ENCODE data around the gene RIT2. TPM values are rescaled to one million over a fixed set of nuclear protein-coding genes. Genes with fewer than 3 reads are reported as not detected.

RIT2 gene
- total RNA-seq, 1 experiment from 2014 or later = 1.5 TPM

GRCh38 chr18:43081396-43081795 is 34.1 kb downstream of the RIT2 start:
- Mint-ChIP-seq H3K4me3 (no peak overlapping the region), H3K9me3 (peaks cover 22% of the 10 kb centered on the region), H3K4me1 (peaks cover 49% of the 10 kb centered on the region), H3K27me3 (ENCODE audit: low read depth) (no peaks in the 10 kb centered on the region), H3K27ac (no peak overlapping the region; the same call in 1 of the 2 replicates), H3K36me3 (no peaks in the 10 kb centered on the region; the same call in 1 of the 2 replicates)
- ATAC-seq (no peak), DNase-seq (ENCODE audit: low spot score) (no peak)
- ChIA-PET POLR2A (no interaction called here), CTCF (no interaction called here)
- TF ChIP-seq JAZF1 (CRISPR knock-in tag; IDR thresholded peaks at IDR 0.05) (no peak), SMAD4 (CRISPR knock-in tag; IDR thresholded peaks at IDR 0.05) (no peak), FOXJ3 (CRISPR knock-in tag; IDR thresholded peaks at IDR 0.05; ENCODE audit: borderline replicate concordance) (no peak), ESRRA (CRISPR knock-in tag; IDR thresholded peaks at IDR 0.05; ENCODE audit: borderline replicate concordance) (no peak), GRHL2 (CRISPR knock-in tag; IDR thresholded peaks at IDR 0.05; ENCODE audit: insufficient replicate concordance, severe bottlenecking) (no peak), ATF6 (CRISPR knock-in tag; IDR thresholded peaks at IDR 0.05) (no peak), NR2C2 (CRISPR knock-in tag; IDR thresholded peaks at IDR 0.05) (no peak), NFATC4 (CRISPR knock-in tag; IDR thresholded peaks at IDR 0.05) (no peak), STAT6 (CRISPR knock-in tag; conservative IDR thresholded peaks at IDR 0.05; ENCODE audit: low read depth) (no peak), RORB (CRISPR knock-in tag; IDR thresholded peaks at IDR 0.05) (no peak), CREM (CRISPR knock-in tag; IDR thresholded peaks at IDR 0.05) (no peak), AR (CRISPR knock-in tag; IDR thresholded peaks at IDR 0.05) (no peak)
- TF ChIP-seq, protein P1, sequence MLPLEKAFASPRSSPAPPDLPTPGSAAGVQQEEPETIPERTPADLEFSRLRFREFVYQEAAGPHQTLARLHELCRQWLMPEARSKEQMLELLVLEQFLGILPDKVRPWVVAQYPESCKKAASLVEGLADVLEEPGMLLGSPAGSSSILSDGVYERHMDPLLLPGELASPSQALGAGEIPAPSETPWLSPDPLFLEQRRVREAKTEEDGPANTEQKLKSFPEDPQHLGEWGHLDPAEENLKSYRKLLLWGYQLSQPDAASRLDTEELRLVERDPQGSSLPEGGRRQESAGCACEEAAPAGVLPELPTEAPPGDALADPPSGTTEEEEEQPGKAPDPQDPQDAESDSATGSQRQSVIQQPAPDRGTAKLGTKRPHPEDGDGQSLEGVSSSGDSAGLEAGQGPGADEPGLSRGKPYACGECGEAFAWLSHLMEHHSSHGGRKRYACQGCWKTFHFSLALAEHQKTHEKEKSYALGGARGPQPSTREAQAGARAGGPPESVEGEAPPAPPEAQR (CRISPR knock-in tag; IDR thresholded peaks at IDR 0.05) = no peak

GRCh38 chr18:43080671-43081070 is 34.8 kb downstream of the RIT2 start:
- no peak overlapping the region for H3K4me3 Mint-ChIP-seq
- ATAC-seq (no peak), DNase-seq (ENCODE audit: low spot score) (no peak)
- peaks cover 15% of the 10 kb centered on the region for H3K9me3 Mint-ChIP-seq
- POLR2A ChIA-PET = no interaction called here
- CTCF ChIA-PET = no interaction called here
- no peak overlapping the region; the same call in 1 of the 2 replicates for H3K27ac Mint-ChIP-seq
- H3K27me3 Mint-ChIP-seq (ENCODE audit: low read depth) = no peaks in the 10 kb centered on the region
- peaks cover 43% of the 10 kb centered on the region for H3K4me1 Mint-ChIP-seq
- H3K36me3 Mint-ChIP-seq = no peaks in the 10 kb centered on the region; the same call in 1 of the 2 replicates
- no peak for TF ChIP-seq SOX15 (CRISPR knock-in tag; IDR thresholded peaks at IDR 0.05)
- no peak for TF ChIP-seq TP53 (CRISPR knock-in tag; IDR thresholded peaks at IDR 0.05)
- TF ChIP-seq FOXP1 (CRISPR knock-in tag; IDR thresholded peaks at IDR 0.05; ENCODE audit: borderline replicate concordance) = no peak
- no peak for TF ChIP-seq CREM (CRISPR knock-in tag; IDR thresholded peaks at IDR 0.05)
- TF ChIP-seq ZNF671 (CRISPR knock-in tag; IDR thresholded peaks at IDR 0.05) = no peak
- TF ChIP-seq MYBL2 (CRISPR knock-in tag; IDR thresholded peaks at IDR 0.05) = no peak
- TF ChIP-seq, protein P2, sequence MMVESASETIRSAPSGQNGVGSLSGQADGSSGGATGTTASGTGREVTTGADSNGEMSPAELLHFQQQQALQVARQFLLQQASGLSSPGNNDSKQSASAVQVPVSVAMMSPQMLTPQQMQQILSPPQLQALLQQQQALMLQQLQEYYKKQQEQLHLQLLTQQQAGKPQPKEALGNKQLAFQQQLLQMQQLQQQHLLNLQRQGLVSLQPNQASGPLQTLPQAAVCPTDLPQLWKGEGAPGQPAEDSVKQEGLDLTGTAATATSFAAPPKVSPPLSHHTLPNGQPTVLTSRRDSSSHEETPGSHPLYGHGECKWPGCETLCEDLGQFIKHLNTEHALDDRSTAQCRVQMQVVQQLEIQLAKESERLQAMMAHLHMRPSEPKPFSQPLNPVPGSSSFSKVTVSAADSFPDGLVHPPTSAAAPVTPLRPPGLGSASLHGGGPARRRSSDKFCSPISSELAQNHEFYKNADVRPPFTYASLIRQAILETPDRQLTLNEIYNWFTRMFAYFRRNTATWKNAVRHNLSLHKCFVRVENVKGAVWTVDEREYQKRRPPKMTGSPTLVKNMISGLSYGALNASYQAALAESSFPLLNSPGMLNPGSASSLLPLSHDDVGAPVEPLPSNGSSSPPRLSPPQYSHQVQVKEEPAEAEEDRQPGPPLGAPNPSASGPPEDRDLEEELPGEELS (CRISPR knock-in tag; IDR thresholded peaks at IDR 0.05) = no peak
- no peak for TF ChIP-seq ATF3 (CRISPR knock-in tag; conservative IDR thresholded peaks at IDR 0.05)
- TF ChIP-seq E2F4 (CRISPR knock-in tag; IDR thresholded peaks at IDR 0.05; ENCODE audit: borderline replicate concordance, low read depth) = no peak
- no peak for TF ChIP-seq ZNF138 (CRISPR knock-in tag; conservative IDR thresholded peaks at IDR 0.05)
- TF ChIP-seq, protein P1 (CRISPR knock-in tag; IDR thresholded peaks at IDR 0.05) = no peak

Data from WTC11 (cell line).